ENCODE data around the gene ZNRD2.

ZNRD2 gene

GRCh38 chr11:65617990-65618751 lies 47.9 kb downstream of the ZNRD2 start:
- TF ChIP-seq ZBTB7A (IDR thresholded peaks at IDR 0.05; ENCODE audit: low read depth) (no peak), NFIC (IDR thresholded peaks at IDR 0.05) (no peak), EP300 (IDR thresholded peaks at IDR 0.05; ENCODE audit: borderline replicate concordance) (no peak), USF1 (IDR thresholded peaks at IDR 0.05) (no peak), CREB1 (IDR thresholded peaks at IDR 0.05; ENCODE audit: low read depth) (no peak), MAX (IDR thresholded peaks at IDR 0.05) (no peak), FOXM1 (IDR thresholded peaks at IDR 0.05; ENCODE audit: borderline replicate concordance, low read depth) (no peak), EGR1 (IDR thresholded peaks at IDR 0.05) (no peak), RAD21 (IDR thresholded peaks at IDR 0.05; ENCODE audit: low read depth) (no peak), REST (IDR thresholded peaks at IDR 0.05; ENCODE audit: low read depth) (no peak), CEBPB (IDR thresholded peaks at IDR 0.05) (no peak), TCF12 (IDR thresholded peaks at IDR 0.05; ENCODE audit: low read depth) (no peak), TAF1 (IDR thresholded peaks at IDR 0.05; ENCODE audit: low read depth) (no peak), TEAD4 (IDR thresholded peaks at IDR 0.05) (no peak), YY1 (IDR thresholded peaks at IDR 0.05; ENCODE audit: low read depth) (no peak)

- no peak for TF ChIP-seq TEAD4 (IDR thresholded peaks at IDR 0.05)
- no peak for TF ChIP-seq TAF1 (IDR thresholded peaks at IDR 0.05; ENCODE audit: low read depth)
- no peak for TF ChIP-seq REST (IDR thresholded peaks at IDR 0.05; ENCODE audit: low read depth)
Measured at GRCh38 chr11:65618763-65619162, 48.5 kb downstream of the ZNRD2 start.

- TF ChIP-seq CREB1 (IDR thresholded peaks at IDR 0.05; ENCODE audit: low read depth) (no peak), YY1 (IDR thresholded peaks at IDR 0.05; ENCODE audit: low read depth) (no peak), USF1 (IDR thresholded peaks at IDR 0.05) (no peak), FOXM1 (IDR thresholded peaks at IDR 0.05; ENCODE audit: borderline replicate concordance, low read depth) (no peak), REST (IDR thresholded peaks at IDR 0.05; ENCODE audit: low read depth) (no peak), ZBTB7A (IDR thresholded peaks at IDR 0.05; ENCODE audit: low read depth) (no peak), MAX (IDR thresholded peaks at IDR 0.05) (no peak), EGR1 (IDR thresholded peaks at IDR 0.05) (no peak), TCF12 (IDR thresholded peaks at IDR 0.05; ENCODE audit: low read depth) (no peak), RAD21 (IDR thresholded peaks at IDR 0.05; ENCODE audit: low read depth) (no peak), CEBPB (IDR thresholded peaks at IDR 0.05) (no peak), TAF1 (IDR thresholded peaks at IDR 0.05; ENCODE audit: low read depth) (no peak), EP300 (IDR thresholded peaks at IDR 0.05; ENCODE audit: borderline replicate concordance) (no peak), TEAD4 (IDR thresholded peaks at IDR 0.05) (no peak), NFIC (IDR thresholded peaks at IDR 0.05) (no peak)
Measured at GRCh38 chr11:65619281-65619928, 49.1 kb downstream of the ZNRD2 start.

- no peak for TF ChIP-seq MAX (IDR thresholded peaks at IDR 0.05)
- TF ChIP-seq CREB1 (IDR thresholded peaks at IDR 0.05; ENCODE audit: low read depth) = no peak
- no peak for TF ChIP-seq EP300 (IDR thresholded peaks at IDR 0.05; ENCODE audit: borderline replicate concordance)
- TF ChIP-seq EGR1 (IDR thresholded peaks at IDR 0.05) = no peak
- TF ChIP-seq NFIC (IDR thresholded peaks at IDR 0.05) = no peak
- TF ChIP-seq TCF12 (IDR thresholded peaks at IDR 0.05; ENCODE audit: low read depth) = no peak
- no peak for TF ChIP-seq TEAD4 (IDR thresholded peaks at IDR 0.05)
- TF ChIP-seq REST (IDR thresholded peaks at IDR 0.05; ENCODE audit: low read depth) = no peak
- no peak for TF ChIP-seq FOXM1 (IDR thresholded peaks at IDR 0.05; ENCODE audit: borderline replicate concordance, low read depth)
Measured at GRCh38 chr11:65620666-65621065, 50.4 kb downstream of the ZNRD2 start.
